Measurements from ENCODE around the gene KIAA1217. TPM values are rescaled to one million over a fixed set of nuclear protein-coding genes. Genes with fewer than 3 reads are reported as not detected.

The KIAA1217 gene
- total RNA-seq, 1 experiment from 2014 or later: 7.8 TPM

DNA sequence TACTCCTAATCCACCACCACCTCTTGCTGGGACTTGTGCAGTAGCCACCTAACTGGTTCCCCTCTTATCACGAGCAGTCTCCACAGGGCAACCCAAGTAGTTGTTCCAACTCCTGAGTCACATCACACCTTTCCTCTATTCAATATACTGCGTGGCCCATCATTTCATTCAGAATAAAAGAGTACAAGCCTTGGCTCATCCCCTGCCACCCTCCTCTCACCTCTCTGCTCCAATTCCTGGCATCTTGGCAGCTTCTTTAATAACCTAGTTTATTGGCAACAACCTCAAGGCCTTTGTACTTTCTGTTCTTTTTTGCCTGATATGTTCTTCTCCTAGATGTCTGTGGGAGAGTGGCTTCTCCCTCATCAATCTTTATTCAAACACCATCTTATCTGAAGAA lies 199.4 kb downstream of the KIAA1217 start:
- POLR2A ChIA-PET: no interaction called here
- CTCF ChIA-PET: no interaction called here

DNA sequence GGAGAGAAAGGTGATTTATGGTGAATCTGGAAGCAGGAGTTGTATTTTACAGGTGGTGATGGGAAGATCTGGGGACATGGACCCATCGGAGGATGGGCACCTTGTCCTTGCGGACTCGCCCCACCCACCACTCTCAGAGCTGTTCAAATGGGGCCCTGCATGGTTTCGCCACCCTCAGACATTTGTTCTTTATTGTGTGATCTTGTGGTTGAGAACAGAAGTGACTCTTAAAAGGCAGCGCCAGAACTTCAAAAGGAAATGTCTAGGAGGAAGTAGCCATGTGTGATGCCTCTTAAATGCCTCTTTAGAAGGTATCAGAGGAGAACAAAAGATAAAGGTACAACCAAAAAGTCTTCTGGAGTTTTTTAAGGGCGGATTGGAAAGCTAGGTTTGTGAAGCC lies 205.7 kb downstream of the KIAA1217 start:
- no peak for TF ChIP-seq ELF1 (IDR thresholded peaks at IDR 0.05; ENCODE audit: borderline replicate concordance, low read depth)
- TF ChIP-seq TCF7L2 (IDR thresholded peaks at IDR 0.05; ENCODE audit: borderline replicate concordance, extremely low read depth, insufficient read depth, insufficient read length): no peak
- TF ChIP-seq EGR1 (IDR thresholded peaks at IDR 0.05; ENCODE audit: low read depth): no peak
- TF ChIP-seq JUND (IDR thresholded peaks at IDR 0.05): no peak
- no peak for TF ChIP-seq CEBPB (IDR thresholded peaks at IDR 0.05; ENCODE audit: low read depth)
- TF ChIP-seq RAD21 (IDR thresholded peaks at IDR 0.05; ENCODE audit: low read depth): no peak
- TF ChIP-seq SRF (IDR thresholded peaks at IDR 0.05; ENCODE audit: low read depth): no peak
- TF ChIP-seq EZH2 (IDR thresholded peaks at IDR 0.05): no peak
- Histone ChIP-seq H3K4me3 (replicated peaks in 1 of 2; ENCODE audit: low read depth in 1 of 2, low read length in 2 of 2) (no peak overlapping the region), H3K9me3 (ENCODE audit: control insufficient read depth in 1 of 2, insufficient read depth in 1 of 2, low read depth in 1 of 2, low read length in 2 of 2) (no peaks in the 10 kb centered on the region), H3K27me3 (ENCODE audit: insufficient read depth, low read length) (peaks cover 6% of the 10 kb centered on the region), H3K36me3 (ENCODE audit: control insufficient read depth in 1 of 2, insufficient read depth in 2 of 2, low read length in 2 of 2) (no peaks in the 10 kb centered on the region), H3K27ac (ENCODE audit: low read depth, low read length) (no peak overlapping the region), H3K4me1 (ENCODE audit: control insufficient read depth in 1 of 2, insufficient read depth in 2 of 2, low read length in 2 of 2) (no peaks in the 10 kb centered on the region), H2AFZ (ENCODE audit: low read depth, low read length, poor library complexity, severe bottlenecking) (no peak overlapping the region), H3K4me2 (ENCODE audit: low read length) (no peak overlapping the region), H3K79me2 (ENCODE audit: insufficient read depth, low read length) (no peaks in the 10 kb centered on the region), H3K9me2 (ENCODE audit: insufficient read depth) (no peaks in the 10 kb centered on the region), H3K9ac (ENCODE audit: low read length) (no peak overlapping the region), H4K20me1 (ENCODE audit: insufficient read depth) (no peaks in the 10 kb centered on the region)
- ATAC-seq: no peak
- no TSS peak for BruUV-seq (replicated peaks)
- ChIA-PET CTCF (no interaction called here), RAD21 (ENCODE audit: low non-redundant PET in 1 of 2, low total read pairs in 2 of 2, uncharacterized antibody in 2 of 2, unreplicated experiment in 2 of 2) (no interaction called here), POLR2A (no interaction called here)
- no peak for DNase-seq (ENCODE audit: low read depth, low spot score)
- intact Hi-C loops (cut with micrococcal nuclease): no loop called here

More for the DNA sequence above, 199.4 kb downstream of the KIAA1217 start:
- Histone ChIP-seq H2AFZ (ENCODE audit: low read depth, low read length, poor library complexity, severe bottlenecking) (no peak overlapping the region), H3K79me2 (ENCODE audit: insufficient read depth, low read length) (no peaks in the 10 kb centered on the region), H3K36me3 (ENCODE audit: control insufficient read depth in 1 of 2, insufficient read depth in 2 of 2, low read length in 2 of 2) (no peaks in the 10 kb centered on the region), H3K27ac (ENCODE audit: low read depth, low read length) (no peak overlapping the region), H3K9me3 (ENCODE audit: control insufficient read depth in 1 of 2, insufficient read depth in 1 of 2, low read depth in 1 of 2, low read length in 2 of 2) (no peaks in the 10 kb centered on the region), H3K9ac (ENCODE audit: low read length) (no peak overlapping the region), H4K20me1 (ENCODE audit: insufficient read depth) (no peaks in the 10 kb centered on the region), H3K4me1 (ENCODE audit: control insufficient read depth in 1 of 2, insufficient read depth in 2 of 2, low read length in 2 of 2) (no peaks in the 10 kb centered on the region), H3K9me2 (ENCODE audit: insufficient read depth) (no peaks in the 10 kb centered on the region), H3K4me2 (ENCODE audit: low read length) (no peak overlapping the region), H3K27me3 (ENCODE audit: insufficient read depth, low read length) (peaks cover 32% of the 10 kb centered on the region), H3K4me3 (replicated peaks in 1 of 2; ENCODE audit: low read depth in 1 of 2, low read length in 2 of 2) (no peak overlapping the region)
- intact Hi-C loops (cut with micrococcal nuclease): no loop called here
- RAD21 ChIA-PET (ENCODE audit: low non-redundant PET in 1 of 2, low total read pairs in 2 of 2, uncharacterized antibody in 2 of 2, unreplicated experiment in 2 of 2): no interaction called here
- ATAC-seq (no peak), DNase-seq (ENCODE audit: low read depth, low spot score) (no peak)
- TF ChIP-seq POLR2AphosphoS5 (IDR thresholded peaks at IDR 0.05; ENCODE audit: low read depth, low read length) (no peak), YY1 (IDR thresholded peaks at IDR 0.05; ENCODE audit: extremely low read depth, insufficient replicate concordance, low read depth, low read length) (no peak), TCF7L2 (IDR thresholded peaks at IDR 0.05; ENCODE audit: borderline replicate concordance, extremely low read depth, insufficient read depth, insufficient read length) (no peak), RAD21 (IDR thresholded peaks at IDR 0.05; ENCODE audit: low read depth) (no peak), ZFX (IDR thresholded peaks at IDR 0.05) (no peak)
- BruUV-seq (replicated peaks): no TSS peak
